B cell (primary cell): Measurements from ENCODE around the gene BCOR. TPM values are rescaled to one million over a fixed set of nuclear protein-coding genes. Genes with fewer than 3 reads are reported as not detected.

Source experiments
- ATAC-seq: fragments of 200-7000 bp; cut with Tn5 transposase; one replicate; pipeline ENCODE4 v1.10.0; 2021; ENCODE audit warnings: low read depth, mild to moderate bottlenecking, moderate number of reproducible peaks, moderate library complexity
- CTCF ChIA-PET: fragments of 350-600 bp; sonication (Branson Sonifier 250); formaldehyde crosslinking; loops from one replicate; lab custom pipeline; 2021; ENCODE audit warnings: antibody characterized with exemption, inconsistent platforms; lab: Charles Lee
- POLR2A ChIA-PET: fragments of 350-600 bp; sonication (Branson Sonifier 250); formaldehyde crosslinking; loops from one replicate; lab custom pipeline; 2021; ENCODE audit warnings: antibody characterized with exemption; lab: Charles Lee
- DNase-seq: peaks from one replicate; pipeline ENCODE4 v3.0.0; 2013
- H2AFZ ChIP-seq: 2 replicates; pipeline ENCODE4 v1.6.1; 2012; ENCODE audit warnings: mild to moderate bottlenecking, low read depth, low read length; ENCODE audit not compliant: insufficient read depth, poor library complexity, severe bottlenecking
- H3K27ac ChIP-seq, 2 donors: 1 replicate in 1 of 2; 2 replicates in 1 of 2; pipeline ENCODE4 v1.5.1; 2012 to 2013; ENCODE audit warnings: low read length in 2 of 2, mild to moderate bottlenecking in 2 of 2, moderate library complexity in 1 of 2
- H3K27me3 ChIP-seq, 4 experiments: fragments of 200-600 bp in 1 of 4; sonication (generic) in 1 of 4; replicated peaks in 1 of 4; 1 replicate in 2 of 4; 2 replicates in 2 of 4; pipeline versions ENCODE4 v1.6.1 to v1.7.0; 2013 to 2016; ENCODE audit warnings: low read length in 3 of 4, mild to moderate bottlenecking in 2 of 4, mixed read lengths in 1 of 4, moderate library complexity in 1 of 4; ENCODE audit not compliant: insufficient read depth in 4 of 4, control insufficient read depth in 3 of 4; ENCODE audit errors: control extremely low read depth in 1 of 4
- H3K36me3 ChIP-seq, 2 experiments: replicated peaks in 1 of 2; 1 replicate in 1 of 2; 2 replicates in 1 of 2; pipeline versions ENCODE4 v1.6.1 to v1.7.1; 2013; ENCODE audit warnings: low read length in 1 of 2; ENCODE audit not compliant: insufficient read depth in 2 of 2, control insufficient read depth in 1 of 2; ENCODE audit errors: control extremely low read depth in 1 of 2, extremely low read depth in 1 of 2
- H3K4me1 ChIP-seq, 2 donors: fragments of 200-600 bp in 1 of 2; sonication (generic) in 1 of 2; 1 replicate in 1 of 2; 2 replicates in 1 of 2; pipeline versions ENCODE4 v1.5.1 to v1.6.1; 2013 to 2017; ENCODE audit warnings: low read length in 2 of 2; ENCODE audit not compliant: control insufficient read depth in 2 of 2, insufficient read depth in 2 of 2
- H3K4me2 ChIP-seq: replicated peaks from 2 replicates; pipeline ENCODE3; 2012; ENCODE audit warnings: mild to moderate bottlenecking, low read depth, low read length; ENCODE audit not compliant: poor library complexity, severe bottlenecking
- H3K4me3 ChIP-seq, 5 experiments: fragments of 200-600 bp in 1 of 5; sonication (generic) in 1 of 5; 1 replicate in 3 of 5; 2 replicates in 2 of 5; pipeline versions ENCODE4 v1.5.1 to v1.7.0; 2011 to 2016; ENCODE audit warnings: low read length in 4 of 5, mild to moderate bottlenecking in 4 of 5, low read depth in 2 of 5, control low read depth in 1 of 5, moderate library complexity in 1 of 5; ENCODE audit not compliant: insufficient read depth in 1 of 5; ENCODE audit errors: control extremely low read depth in 1 of 5, extremely low read depth in 1 of 5
- H3K79me2 ChIP-seq: fragments of 200-600 bp; sonication (generic); one replicate; pipeline ENCODE4 v1.6.0; 2016; ENCODE audit warnings: low read length; ENCODE audit not compliant: control insufficient read depth, insufficient read depth
- H3K9ac ChIP-seq: fragments of 200-600 bp; sonication (generic); 2 replicates; pipeline ENCODE4 v1.6.1; 2017; ENCODE audit warnings: mild to moderate bottlenecking, low read length, moderate library complexity
- H3K9me3 ChIP-seq, 3 donors: one replicate each; pipeline versions ENCODE4 v1.6.1 to v1.7.1; 2013; ENCODE audit warnings: low read length in 2 of 3; ENCODE audit not compliant: control insufficient read depth in 2 of 3, insufficient read depth in 1 of 3; ENCODE audit errors: control extremely low read depth in 1 of 3
- H4K20me1 ChIP-seq: 2 replicates; pipeline ENCODE4 v1.6.0; 2012; ENCODE audit warnings: mild to moderate bottlenecking, low read length; ENCODE audit not compliant: insufficient read depth, control insufficient read depth, poor library complexity, severe bottlenecking
- H3K27ac Mint-ChIP-seq: one replicate; pipeline ENCODE4 v1.8.0; 2021; ENCODE audit warnings: mixed read lengths
- H3K27me3 Mint-ChIP-seq: one replicate; pipeline ENCODE4 v1.8.0; 2021; ENCODE audit warnings: mixed read lengths
- H3K4me1 Mint-ChIP-seq: one replicate; pipeline ENCODE4 v1.8.0; 2021; ENCODE audit warnings: mixed read lengths
- H3K4me3 Mint-ChIP-seq: one replicate; pipeline ENCODE4 v1.8.0; 2021; ENCODE audit warnings: mixed read lengths
- H3K9me3 Mint-ChIP-seq: one replicate; pipeline ENCODE4 v1.8.0; 2022; ENCODE audit warnings: mixed read lengths; ENCODE audit not compliant: insufficient read depth
- CTCF ChIP-seq: fragments of 200-600 bp; IDR thresholded peaks from one replicate; pipeline ENCODE4 v1.8.0; 2022; ENCODE audit warnings: antibody characterized with exemption, mild to moderate bottlenecking
- EZH2 ChIP-seq: IDR thresholded peaks from 2 replicates; pipeline ENCODE4 v1.6.1; 2012; ENCODE audit warnings: borderline replicate concordance, low read depth, mild to moderate bottlenecking, moderate library complexity, low read length; ENCODE audit not compliant: insufficient read depth, poor library complexity, severe bottlenecking
- WGBS: methylation state at CpG from one replicate; pipeline ENCODE4 v1.1.5; 2013; ENCODE audit warnings: missing lambda C conversion rate; ENCODE audit not compliant: insufficient coverage; 5-methylcytosine and 5-hydroxymethylcytosine counted together
- intact Hi-C: fragments of 100-400 bp; cut with micrococcal nuclease; formaldehyde crosslinking; loops from one replicate; pipeline ENCODE4 v1.10.0; 2022
- polyA plus RNA-seq: library from polyadenylated mRNA; depleted of rRNA; stranded (reverse); fragments of >200 nt; gene quantifications from 2 replicates; pipeline ENCODE4 v1.2.3, GENCODE V29; 2012
- total RNA-seq, 2 donors: library from RNA; stranded (reverse); fragments of 120-200 nt in 1 of 2; gene quantifications; 1 replicate in 1 of 2; 2 replicates in 1 of 2; pipeline versions ENCODE4 v1.2.3 to v1.2.4, GENCODE V29; 2013 to 2022

Gene BCOR
- total and polyA plus RNA-seq, 2 donors (not counting 1 experiment from before 2014, with no cell fraction given): 19.0 to 65.3 TPM

GRCh38 chrX:40088803-40089540 lies 8.8 kb downstream of the BCOR start:
- peak overlapping the region; percentile 65 for H3K4me3 Mint-ChIP-seq
- H3K9me3 Mint-ChIP-seq: no peaks in the 10 kb centered on the region
- H3K4me3 ChIP-seq: no peak overlapping the region
- peaks cover 94% of the 10 kb centered on the region for H4K20me1 ChIP-seq
- H3K4me1 Mint-ChIP-seq: peaks cover 75% of the 10 kb centered on the region
- no peak overlapping the region for H3K9ac ChIP-seq
- ATAC-seq (no peak), DNase-seq (no peak)
- no peaks in the 10 kb centered on the region for H3K36me3 ChIP-seq
- ChIA-PET CTCF (interaction anchor here (0.9 kb wide), 1 partner anchor 358 kb away, joined by 3 read pairs; no protein-coding TSS in a partner anchor), POLR2A (interaction anchor here (0.7 to 0.9 kb wide), 2 partner anchors 17 to 65 kb away, joined by 3 read pairs; no protein-coding TSS in a partner anchor)
- H3K27me3 ChIP-seq: no peaks in the 10 kb centered on the region
- peaks cover 63 to 77% of the 10 kb centered on the region in 2 donors for H3K4me1 ChIP-seq
- intact Hi-C loops: no loop called here
- H3K27ac Mint-ChIP-seq: no peak overlapping the region
- no peak overlapping the region for H2AFZ ChIP-seq
- peaks cover 96% of the 10 kb centered on the region for H3K79me2 ChIP-seq
- no peaks in the 10 kb centered on the region for H3K9me3 ChIP-seq
- H3K4me2 ChIP-seq: peak overlapping the region; percentile 2
- TF ChIP-seq CTCF (no peak), EZH2 (no peak)
- no peak overlapping the region for H3K27ac ChIP-seq
- no peaks in the 10 kb centered on the region for H3K27me3 Mint-ChIP-seq
- WGBS: 93% methylated on average over 3 of the region's 9 CpGs

DNA sequence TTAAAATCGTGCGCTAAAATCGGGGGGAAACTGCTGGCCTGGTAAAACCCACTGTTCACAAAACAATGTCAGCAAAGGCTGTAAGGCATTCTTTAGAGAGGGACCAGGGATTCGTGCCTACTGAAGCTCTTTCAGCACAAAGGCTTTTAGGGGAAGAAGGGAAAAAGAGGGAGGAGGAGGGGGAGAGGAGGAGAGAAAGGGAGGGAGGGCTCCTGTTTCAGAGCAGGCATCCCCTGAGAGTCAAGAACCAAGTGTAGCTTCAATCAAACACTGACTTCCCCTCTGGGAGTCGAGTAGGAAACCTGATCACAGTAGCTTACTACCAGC lies 9.5 kb downstream of the BCOR start:
- H3K4me1 Mint-ChIP-seq: peaks cover 70% of the 10 kb centered on the region

More for the DNA sequence above, 9.5 kb downstream of the BCOR start:
- no peak overlapping the region for H3K27ac Mint-ChIP-seq
- POLR2A ChIA-PET: interaction anchor here (0.9 kb wide), 1 partner anchor 16 kb away, joined by 3 read pairs; no protein-coding TSS in a partner anchor
- Histone ChIP-seq H3K4me2 (no peak overlapping the region), H3K36me3 (no peaks in the 10 kb centered on the region), H3K27ac (no peak overlapping the region), H3K4me1 (peaks cover 58 to 76% of the 10 kb centered on the region in 2 donors), H3K79me2 (peaks cover 96% of the 10 kb centered on the region), H2AFZ (no peak overlapping the region), H3K9me3 (no peaks in the 10 kb centered on the region), H3K9ac (no peak overlapping the region), H3K27me3 (no peaks in the 10 kb centered on the region), H3K4me3 (no peak overlapping the region), H4K20me1 (peaks cover 95% of the 10 kb centered on the region)
- no CpG with 5 or more reads among the region's 5 CpGs for WGBS
- no peak overlapping the region for H3K4me3 Mint-ChIP-seq
- ATAC-seq (no peak), DNase-seq (no peak)
- CTCF ChIA-PET: no interaction called here
- H3K27me3 Mint-ChIP-seq: no peaks in the 10 kb centered on the region
- H3K9me3 Mint-ChIP-seq: no peaks in the 10 kb centered on the region
- intact Hi-C loops: no loop called here
- no peak for TF ChIP-seq EZH2
- TF ChIP-seq CTCF: no peak
